Esophagus mucosa (tissue), 1 donor: ENCODE results near the gene ANKRD63. TPM values are rescaled to one million over a fixed set of nuclear protein-coding genes. Genes with fewer than 3 reads are reported as not detected.

ENCODE experiments used
- ATAC-seq: fragments of 200-7000 bp; cut with Tn5 transposase; one replicate; pipeline ENCODE4 v1.9.1; 2020
- total RNA-seq: library from RNA; stranded (reverse); gene quantifications from one replicate; pipeline ENCODE4 v1.2.4, GENCODE V29; 2023
- donor health status: DM: yes; HTN: yes; CAD: no.

Gene ANKRD63
- total RNA-seq, 1 donor from 2014 or later: not detected

DNA sequence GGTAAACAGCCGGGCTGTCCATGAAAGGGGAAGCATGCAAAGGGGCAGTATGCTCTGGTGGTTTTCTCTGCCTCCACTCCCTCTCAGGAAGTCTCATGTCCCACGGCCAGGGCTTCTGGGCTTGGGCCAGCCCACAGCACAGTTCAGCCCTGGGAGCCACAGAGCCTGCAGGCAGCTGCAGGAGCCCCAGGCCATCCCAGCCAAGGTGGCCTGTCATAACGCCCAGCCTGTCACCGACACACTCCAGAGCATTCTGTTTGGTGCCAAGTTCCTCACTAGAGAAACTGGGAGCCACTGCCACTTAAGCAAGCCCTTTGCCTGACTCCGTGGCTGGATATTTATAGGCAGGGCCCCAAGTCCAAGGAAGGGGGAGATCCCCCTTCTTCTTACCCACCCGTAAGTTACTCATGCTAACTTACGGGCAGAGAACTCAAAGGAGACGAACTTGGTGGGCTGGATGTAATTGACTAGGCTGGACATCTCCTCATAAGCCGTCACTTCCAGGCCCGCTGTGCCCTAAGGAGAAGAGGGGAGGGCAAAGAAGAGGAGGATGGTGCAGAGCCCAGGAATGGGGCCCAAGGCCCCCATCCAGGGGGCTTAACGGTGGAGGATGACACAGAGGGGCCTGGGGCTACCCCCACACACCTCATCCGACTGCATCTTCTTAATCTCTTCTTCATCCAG is 13.2 kb upstream of the ANKRD63 start:
- ATAC-seq: no peak

DNA sequence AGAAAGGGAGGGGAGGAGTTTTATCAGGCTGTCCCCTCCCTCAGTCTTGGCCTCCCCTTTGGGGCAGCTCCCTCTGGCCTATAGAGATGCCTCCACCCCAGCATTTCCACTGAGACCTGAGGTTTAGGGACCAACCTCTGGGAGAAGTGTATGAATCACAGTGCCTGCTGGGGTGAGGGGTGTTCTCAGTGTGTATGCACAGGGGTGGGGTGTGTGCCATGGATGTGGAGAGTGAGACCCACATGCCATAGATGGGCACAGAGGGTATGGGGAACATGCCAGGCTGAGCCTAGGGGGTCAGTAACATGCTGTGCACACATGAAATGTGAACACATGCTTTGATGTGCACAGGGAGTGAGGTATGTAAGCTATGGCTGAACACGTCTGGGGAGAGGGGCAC is 12.4 kb upstream of the ANKRD63 start:
- no peak for ATAC-seq

DNA sequence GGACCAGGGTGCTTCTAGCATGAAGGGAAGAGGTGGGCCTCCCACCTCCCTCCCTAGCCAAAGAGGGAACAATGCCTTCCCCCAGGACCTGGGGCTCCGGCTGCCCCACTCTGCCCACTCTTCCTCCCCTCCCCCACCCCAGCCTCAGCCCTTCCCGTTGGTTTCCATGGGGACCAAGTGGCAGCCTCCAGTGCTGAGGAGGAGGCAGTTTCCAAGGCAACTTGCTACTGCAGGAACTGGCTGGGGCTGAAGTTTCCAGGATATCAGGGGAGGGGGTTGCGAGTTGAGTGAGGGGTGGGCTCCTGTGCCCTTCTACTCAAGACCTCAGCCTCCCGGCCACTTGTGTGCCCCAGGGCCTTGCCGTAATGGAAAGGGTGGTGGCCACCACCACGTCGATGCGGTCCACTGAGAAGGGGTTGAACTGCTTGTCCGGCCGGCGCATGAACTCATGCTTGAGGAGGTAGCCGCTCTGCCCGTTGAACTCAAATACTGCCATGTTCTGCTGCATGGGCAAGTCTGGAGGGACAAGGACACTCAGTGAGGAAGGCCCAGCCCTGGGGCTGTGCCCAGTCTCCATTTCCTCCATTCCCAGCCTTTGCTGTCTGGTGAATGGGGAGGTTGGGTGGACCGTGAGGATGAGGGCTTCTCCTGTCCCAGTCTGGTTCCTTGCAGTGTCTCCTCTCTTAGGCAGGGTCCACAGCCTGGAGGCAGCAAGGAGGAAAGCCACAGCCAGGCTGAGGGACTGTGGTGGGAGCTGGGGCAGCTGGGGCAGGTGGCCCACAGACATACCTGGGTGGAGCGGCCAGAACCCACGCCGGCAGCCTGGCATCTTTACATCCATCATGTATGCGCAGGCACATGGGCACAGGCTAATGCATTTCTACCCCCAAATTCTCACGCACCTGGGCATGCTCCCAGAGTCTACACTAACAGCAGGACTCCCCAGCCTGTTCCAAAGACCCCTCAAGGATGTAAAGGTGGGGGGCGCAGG is 11.3 kb upstream of the ANKRD63 start:
- ATAC-seq: no peak

DNA sequence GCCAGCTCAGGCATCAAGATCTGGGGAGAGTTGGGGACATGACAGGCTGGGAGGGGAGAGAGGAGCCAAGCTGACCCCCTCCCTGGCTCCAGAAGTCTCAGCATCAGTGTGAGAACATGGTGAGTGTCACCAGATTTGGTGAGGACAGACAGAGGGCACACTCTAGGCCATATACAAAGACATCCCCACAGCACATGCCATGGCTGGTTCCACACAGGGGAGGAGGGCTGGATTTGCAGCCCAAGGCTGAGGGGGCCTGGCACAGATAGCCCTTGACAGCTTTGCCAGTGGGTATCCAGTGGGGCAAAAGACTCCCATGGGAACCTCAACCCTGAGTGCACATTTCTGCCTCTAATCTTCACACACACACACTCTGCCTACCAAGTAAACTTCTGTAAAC is 10.1 kb upstream of the ANKRD63 start:
- no peak for ATAC-seq

DNA sequence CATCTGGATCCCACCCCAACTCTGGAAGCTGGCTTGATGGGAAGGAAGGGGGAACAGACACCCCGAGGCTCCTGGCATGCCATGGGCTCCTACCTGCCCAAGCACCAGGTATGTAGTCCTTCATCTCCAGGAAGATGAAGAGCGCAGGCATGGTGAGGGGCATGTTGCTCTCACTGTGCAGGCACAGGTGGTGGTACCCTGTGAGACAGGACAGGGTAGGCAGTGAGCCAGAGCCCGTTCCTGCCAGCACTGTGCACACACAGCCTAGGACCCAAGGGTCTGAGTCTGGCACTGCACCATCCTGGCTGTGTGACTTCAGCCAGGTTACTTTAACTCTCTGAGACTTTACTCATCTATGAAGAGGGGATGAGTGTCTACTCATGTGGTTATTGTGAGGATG is 9.4 kb upstream of the ANKRD63 start:
- ATAC-seq: no peak

DNA sequence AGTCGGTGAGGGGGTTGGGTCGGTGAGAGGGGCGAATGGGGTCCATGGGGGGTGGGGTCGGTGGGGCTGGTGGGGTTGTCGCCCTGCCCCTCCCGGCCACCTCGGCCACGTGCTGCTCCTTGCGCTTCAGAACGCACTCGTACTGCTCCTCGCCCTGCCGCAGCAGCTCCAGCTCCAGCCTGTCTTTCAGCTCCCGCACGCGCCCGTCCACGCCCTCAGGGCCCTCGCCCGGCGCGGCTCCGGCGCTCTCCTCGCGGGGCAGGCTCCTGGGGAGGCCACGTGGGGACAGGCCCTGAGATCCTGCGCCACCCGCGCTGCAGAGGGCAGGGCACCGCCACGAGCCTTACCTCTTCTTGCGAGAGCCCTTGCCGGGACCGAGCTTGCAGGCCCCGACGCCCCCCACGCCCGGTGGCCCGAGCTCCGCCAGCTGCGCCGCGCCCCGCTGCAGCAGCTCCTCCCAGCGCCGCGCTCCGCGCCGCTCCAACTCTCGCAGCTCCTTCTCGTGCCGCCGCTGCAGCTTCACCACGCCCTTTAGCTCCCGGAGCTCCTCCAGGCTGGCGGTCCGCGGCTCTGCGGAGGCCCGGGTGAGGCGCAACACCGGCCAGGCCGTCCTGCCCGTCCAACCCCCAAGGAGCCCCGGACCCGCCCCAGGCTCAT is 8.2 kb upstream of the ANKRD63 start:
- ATAC-seq: peak; percentile 71

DNA sequence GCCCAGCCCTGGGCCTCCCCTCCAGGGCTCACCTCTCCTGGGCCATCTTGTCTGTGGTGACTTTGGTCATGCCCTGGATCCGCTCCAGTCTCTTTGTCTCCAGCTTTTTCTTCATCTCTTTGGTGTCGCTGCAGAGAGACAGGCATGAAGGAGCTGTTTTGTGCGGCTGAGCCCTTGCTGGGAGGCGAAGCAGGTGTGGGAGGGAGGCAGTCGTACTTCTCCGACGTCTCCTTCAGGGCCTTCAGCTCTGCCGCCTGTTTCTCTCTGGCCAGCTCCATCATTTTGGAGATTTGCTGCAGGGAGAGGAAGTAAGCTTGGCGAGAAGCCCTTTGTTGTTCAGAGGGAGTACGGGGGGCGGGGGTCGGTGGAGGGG is 7.7 kb upstream of the ANKRD63 start:
- ATAC-seq: no peak

DNA sequence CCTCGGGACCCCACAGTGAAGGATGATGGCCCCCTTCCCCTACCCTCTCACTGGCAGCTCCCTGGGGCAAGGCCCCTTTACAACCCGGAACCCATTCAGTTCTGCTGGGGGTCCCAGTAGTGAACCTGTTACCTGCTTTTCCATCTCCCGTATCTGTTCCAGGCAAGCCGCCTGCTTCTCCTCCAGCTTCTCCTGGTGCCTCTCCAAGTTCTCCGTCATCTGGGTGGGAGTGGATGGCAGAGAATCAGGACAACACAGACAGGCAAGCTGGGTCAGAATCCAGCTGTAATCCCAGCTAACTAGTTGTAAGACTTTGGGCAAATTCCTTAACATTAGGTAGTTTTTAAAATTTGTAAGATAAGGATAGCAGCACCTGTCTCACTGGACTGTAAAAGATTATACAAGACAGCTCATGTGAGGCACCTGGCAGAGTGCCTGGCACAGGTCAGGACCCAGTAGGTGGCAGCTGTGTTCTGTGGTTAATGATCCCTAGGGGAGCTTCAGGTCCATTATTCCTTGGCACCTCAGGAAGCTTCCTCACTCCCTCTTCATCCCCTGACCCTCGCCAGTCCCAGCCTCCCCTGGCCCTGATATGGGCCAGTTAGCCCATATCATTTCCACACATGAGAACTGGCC is 6.4 kb upstream of the ANKRD63 start:
- ATAC-seq: no peak

DNA sequence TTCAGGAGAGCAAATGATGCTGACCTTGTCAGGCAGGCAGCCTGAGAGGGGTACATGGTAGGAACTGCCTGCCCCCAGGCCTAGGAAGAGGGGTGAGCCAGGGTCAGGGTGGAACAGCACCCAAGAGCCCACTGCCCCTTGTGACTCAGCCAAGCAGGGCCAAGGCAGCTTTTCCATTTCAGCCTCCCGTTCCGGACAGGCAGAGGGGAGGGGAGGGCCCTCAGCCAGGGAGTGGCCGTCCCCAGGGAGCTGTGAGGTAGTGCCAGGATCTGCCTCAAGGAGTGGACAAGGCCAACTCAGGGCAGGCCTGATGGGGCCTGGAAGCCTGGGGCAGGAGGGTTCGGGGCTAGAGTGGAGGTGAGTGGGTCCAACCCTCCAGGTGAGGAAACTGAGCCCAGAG is 5.1 kb upstream of the ANKRD63 start:
- no peak for ATAC-seq

DNA sequence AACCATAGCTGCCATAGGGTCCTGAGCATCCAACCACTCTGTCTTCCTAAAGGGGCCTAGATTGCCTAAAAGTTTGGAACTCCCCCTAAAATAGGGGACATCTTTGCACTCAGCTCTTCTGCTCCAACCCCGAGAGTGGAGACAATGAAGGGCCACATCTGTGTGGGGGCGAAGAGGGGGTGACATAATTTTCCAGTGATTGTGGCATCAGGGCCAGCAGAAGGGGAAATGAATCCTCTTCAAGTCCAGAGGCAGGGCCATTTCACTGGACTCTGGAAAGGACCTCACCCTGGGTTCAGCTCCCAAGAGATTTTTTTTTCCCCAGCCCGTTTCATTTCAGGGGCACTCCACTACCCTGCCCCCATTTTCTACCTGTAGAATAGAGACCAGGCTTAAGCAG is 4.6 kb upstream of the ANKRD63 start:
- no peak for ATAC-seq

DNA sequence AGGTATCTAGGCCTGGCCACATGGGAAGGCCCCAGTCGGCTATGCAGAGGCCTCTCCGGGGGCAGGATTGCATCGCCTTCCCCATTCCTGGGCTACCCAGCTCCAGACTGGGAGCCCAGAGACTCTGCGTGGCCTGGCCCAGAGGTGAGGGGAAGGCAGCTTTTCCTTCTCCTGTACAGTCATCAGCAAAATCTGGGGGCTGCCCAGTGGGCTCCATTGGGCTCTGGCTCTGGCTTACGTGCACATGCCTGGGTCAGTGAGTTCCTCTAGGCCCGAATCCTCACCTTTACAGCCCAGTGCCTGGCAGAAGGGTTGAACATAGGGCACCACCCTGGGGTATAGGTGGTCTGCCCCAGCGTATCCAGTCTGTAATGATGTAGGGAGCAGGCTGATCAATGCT is 3.9 kb upstream of the ANKRD63 start:
- ATAC-seq: no peak

DNA sequence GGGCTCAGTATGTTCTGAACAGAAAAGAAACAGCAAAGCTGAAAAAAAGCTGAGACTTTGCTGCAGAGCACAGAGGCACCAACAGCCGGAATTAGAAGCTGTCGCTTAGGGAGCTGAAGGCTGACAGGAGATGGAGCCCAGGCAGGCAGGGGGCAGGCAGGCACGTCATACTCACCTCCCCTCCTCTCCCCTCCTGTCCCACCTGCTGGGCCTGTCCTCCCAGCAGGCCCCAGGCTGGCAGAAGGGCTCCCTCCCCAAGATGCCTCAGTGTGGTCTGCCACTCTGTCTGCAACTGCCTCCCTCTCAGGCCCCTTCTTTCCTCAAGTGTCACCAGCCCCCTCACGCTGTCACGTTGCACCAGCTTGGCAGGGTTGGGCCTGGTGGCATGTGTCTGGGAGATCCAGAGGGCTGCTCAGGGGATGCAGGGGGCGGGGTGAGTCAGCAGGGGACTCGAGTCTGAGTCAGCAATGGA is 3.2 kb upstream of the ANKRD63 start:
- no peak for ATAC-seq

DNA sequence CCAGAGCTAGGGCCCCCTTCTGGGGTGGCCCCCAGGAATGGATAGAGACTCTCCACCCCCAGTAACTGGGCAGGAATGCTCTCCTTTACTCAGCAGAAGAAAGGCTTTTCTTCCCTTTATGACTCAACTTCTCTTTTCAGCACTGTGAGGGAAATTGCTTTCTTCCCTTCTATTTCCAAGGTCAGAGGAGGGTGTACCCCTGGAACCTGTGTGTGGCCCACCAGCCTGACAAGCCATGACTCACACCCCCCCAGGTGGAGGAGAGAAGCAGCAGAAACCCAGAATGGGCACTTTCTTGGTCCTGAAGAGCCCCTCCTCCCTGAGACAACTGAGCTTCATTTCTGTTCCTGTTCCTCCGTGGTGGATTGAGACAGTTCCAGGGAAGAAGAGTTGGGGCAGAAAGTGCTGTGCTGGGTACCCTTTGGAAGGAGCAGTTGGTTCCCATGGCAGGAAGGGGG is 2.7 kb upstream of the ANKRD63 start:
- no peak for ATAC-seq

DNA sequence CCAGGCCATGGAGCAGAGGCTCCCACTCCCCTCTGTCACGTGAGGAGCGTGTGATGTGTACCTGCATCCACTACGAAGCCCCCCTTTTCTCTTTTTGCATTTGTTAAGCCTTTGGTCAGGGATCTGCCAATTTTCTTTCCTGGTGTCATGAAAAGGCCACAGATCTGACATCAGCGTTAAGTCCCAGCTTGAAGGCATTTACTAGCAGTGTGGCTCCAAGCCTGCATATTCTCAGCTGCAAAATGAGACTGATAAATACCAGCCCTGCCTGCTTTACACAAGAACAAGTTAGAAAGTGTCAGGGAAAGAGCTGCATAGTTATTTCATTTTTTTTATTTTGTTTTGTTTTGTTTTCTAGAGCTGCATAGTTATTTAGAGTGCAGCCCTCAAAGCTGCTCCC is 2.3 kb upstream of the ANKRD63 start:
- no peak for ATAC-seq

DNA sequence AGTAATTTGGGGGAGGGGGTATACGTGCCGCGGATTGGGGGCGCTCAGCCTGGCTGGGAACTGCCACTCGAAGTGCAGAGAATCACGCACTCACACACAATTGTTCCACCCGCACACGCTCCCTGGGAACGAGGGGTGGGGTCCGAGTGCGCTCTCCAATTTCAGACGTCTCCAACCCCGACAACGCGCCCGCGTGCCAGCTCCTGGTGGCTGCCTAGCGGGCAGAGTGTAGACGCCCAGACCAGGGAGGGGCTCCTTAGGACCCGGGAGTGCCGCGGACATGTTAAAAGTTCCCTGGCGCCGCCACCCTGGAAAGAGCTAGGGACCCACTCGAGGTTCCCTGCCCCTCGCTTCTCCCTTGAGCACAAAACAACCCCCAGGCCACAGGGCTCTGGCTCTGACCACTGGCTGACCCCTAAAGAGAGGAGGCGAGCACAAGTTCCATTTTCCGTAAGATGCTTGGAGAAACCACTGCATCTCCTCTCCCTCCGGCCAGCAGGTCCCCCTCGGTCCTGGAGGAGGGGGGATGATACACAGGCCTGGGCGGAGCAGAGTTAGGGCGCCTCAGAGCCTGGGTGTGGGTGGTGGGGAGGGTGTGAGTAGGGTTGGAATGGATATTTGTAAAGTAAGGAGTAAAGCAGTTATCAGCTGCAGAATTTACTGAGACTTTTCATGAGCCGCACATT is 894 bp upstream of the ANKRD63 start:
- ATAC-seq: no peak

DNA sequence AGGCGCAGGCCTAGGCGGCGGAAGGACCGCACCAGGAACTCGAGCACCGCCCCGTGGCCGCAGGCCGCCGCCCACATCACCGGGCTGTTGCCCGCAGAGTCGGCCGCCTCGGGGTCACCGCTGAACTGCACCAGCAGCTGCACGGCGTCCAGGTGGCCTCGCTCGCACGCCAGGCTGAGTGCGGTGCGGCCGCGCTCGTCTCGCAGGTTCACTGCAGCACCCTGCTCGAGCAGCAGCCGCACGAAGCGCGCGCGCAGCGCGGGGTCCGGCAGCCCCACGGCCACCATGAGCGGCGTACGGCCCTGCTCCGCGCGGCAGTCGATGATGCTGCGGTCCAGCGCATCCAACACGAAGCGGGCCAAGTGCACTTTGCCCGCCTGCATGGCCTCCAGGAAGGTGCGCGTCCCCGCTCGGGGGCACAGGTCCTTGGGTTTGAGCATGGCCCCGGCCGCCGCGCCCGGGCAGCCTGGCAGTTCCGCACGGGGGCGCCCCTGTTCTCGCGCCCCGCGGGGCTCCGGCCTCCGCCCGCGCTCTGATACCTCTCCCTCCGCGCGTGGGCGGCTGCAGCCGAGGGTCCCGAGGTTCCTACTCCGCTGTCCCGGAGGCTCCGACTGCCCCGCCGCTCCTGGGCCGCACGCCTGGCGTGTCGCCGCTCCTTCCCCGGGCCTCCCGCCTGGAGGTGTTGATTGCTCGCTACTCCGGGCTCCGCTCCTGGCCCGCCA is 556 bp downstream of the ANKRD63 start:
- peak; percentile 17 for ATAC-seq

DNA sequence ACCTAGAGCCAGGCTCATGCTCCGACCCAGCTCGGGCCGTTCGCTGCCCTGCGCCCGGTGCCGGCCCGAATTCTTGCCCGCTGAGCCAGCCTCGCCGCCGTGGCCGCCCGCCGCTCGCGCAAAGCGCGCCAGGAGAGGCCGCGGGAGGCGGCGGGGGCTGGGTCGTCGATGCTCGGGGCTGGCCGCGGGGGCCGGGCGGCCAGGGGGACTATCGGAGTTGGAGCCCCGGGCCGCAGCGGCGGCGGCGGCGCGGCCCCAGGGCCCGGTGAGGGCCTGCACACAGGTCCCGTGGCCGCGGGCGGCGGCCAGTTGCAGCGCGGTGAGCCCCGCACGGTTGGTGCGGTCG is 1.1 kb downstream of the ANKRD63 start:
- ATAC-seq: no peak

DNA sequence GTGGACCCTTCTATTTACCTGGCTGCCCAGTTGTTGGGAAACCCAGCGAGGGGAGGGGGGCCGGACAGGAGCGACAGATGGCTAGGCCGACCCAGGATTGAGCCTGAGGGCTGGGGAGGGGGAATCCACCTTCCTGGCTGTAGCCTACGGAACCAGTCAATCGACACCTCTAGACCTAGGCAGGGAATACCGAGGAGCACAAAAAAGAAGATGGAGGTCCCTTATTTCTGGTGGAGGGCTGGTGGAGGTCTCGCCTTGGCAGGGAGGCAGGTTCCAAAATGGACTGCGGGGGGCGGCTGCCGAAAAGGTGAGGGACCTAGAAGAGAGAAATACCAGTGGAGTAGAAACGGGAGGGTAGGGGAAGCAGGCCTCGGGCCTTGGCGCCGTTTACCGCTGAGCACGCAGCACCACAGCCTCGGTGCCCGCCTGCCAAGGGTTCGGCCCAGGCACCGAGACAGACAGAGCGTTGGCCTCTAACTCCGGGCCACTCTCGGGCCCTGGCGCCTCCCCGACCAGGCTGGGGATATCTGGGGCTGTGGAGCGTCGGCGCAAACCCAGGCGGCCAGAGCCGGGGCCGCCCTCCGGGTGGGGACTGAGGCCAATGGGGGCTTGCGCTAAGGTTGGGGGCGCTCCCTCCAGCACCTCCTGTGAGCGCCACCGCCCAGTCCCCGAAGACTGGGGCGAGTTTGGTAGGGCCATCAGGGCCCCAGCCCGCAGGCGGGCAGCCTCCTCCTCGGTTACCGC is 1.6 kb downstream of the ANKRD63 start:
- ATAC-seq: no peak

DNA sequence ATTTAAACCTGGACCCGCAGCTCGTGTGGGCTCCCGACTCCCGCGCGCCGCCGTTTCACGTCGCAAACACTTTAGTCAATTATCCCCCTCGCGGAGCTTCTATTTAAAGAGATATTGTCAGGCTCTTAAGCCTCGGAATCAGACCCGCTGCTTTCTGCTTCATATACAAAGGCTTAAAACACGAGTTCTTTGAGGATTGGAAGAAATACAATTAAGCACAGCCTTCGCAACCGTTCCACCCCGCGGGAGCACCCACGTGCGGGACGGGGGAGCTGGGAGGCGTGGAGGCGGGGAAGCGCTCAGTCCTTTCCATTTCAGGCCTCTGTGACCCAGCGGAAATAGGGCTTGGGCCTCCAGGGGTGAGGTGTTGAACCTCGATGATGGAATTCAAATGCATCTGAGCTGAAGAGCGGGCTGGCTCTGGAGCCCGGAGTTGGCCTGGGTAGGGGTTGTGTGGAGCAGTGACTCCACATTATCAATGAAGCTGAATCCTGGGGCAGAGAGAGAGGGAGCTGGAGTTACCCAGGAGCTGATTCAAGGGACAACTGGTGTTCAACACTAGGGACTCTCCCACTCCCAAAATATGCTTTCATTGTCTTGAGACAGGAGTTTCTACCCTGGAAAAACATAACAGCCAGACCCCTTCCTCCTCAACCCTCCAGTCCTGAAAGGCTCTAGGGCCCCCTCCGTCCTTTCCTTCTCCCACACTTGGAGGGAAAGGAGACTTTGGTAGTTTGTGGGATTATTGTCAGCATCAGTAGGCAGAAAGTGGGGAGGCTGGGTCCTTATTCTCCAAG is 2.4 kb downstream of the ANKRD63 start:
- ATAC-seq: no peak
